GM12878 (cell line): ENCODE measurements around the gene SYNGR1. TPM values are rescaled to one million over a fixed set of nuclear protein-coding genes. Genes with fewer than 3 reads are reported as not detected.
A peak's percentile ranks its signal among the peaks of the same experiment; 100 is the strongest.

ENCODE experiments used
- ATAC-seq: fragments of 200-7000 bp; cut with Tn5 transposase; 3 replicates; pipeline ENCODE4 v1.9.1; 2020; ENCODE audit warnings: mild to moderate bottlenecking, moderate library complexity
- BruUV-seq: library from RNA; stranded (reverse); fragments of 400-500 nt; replicated peaks from 2 replicates; lab custom pipeline; 2021; lab: Mats Ljungman, UMichigan
- CTCF ChIA-PET: fragments of 300-600 bp; sonication (Branson Sonifier 250); formaldehyde crosslinking; extraction: SDS; loops from one replicate; lab custom pipeline; 2021; ENCODE audit warnings: inconsistent platforms; lab: Yijun Ruan, JAX
- POLR2A ChIA-PET: fragments of 350-600 bp; formaldehyde crosslinking; extraction: SDS; loops from one replicate; lab custom pipeline; 2021; ENCODE audit warnings: inconsistent platforms; lab: Charles Lee
- RAD21 ChIA-PET: fragments of 300-600 bp; sonication (Branson Sonifier 250); formaldehyde crosslinking; loops from one replicate; lab custom pipeline; 2023; ENCODE audit warnings: antibody characterized with exemption; ENCODE audit not compliant: unreplicated experiment; lab: Charles Lee
- SMC1A ChIA-PET: fragments of 300-600 bp; sonication (Branson Sonifier 250); formaldehyde crosslinking; loops from one replicate; lab custom pipeline; 2023; ENCODE audit not compliant: unreplicated experiment, uncharacterized antibody; lab: Charles Lee
- DNase-seq: peaks from one replicate; pipeline ENCODE4 v3.0.0-alpha.2; 2011; ENCODE audit warnings: low read depth, low spot score
- FAIRE-seq: peaks from 3 replicates; lab custom pipeline; 2011; peaks lifted over from hg19 to GRCh38; lab: Jason Lieb, UNC
- H2AFZ ChIP-seq: 2 replicates; pipeline ENCODE4 v1.6.0; 2011; ENCODE audit warnings: low read depth, low read length, control low read depth; ENCODE audit not compliant: control insufficient read depth
- H3K27ac ChIP-seq: 2 replicates; pipeline ENCODE4 v1.5.1; 2011; ENCODE audit warnings: control low read depth; ENCODE audit not compliant: control insufficient read depth, insufficient read depth
- H3K27me3 ChIP-seq, 2 experiments: replicated peaks in 1 of 2; 2 replicates each; pipeline versions ENCODE4 v1.6.0 to v1.6.1; 2011; ENCODE audit warnings: low read length in 1 of 2; ENCODE audit not compliant: control insufficient read depth in 2 of 2, insufficient read depth in 2 of 2
- H3K36me3 ChIP-seq, 2 experiments: 2 replicates each; pipeline ENCODE4 v1.5.1; 2011; ENCODE audit warnings: low read length in 1 of 2; ENCODE audit not compliant: control insufficient read depth in 2 of 2, insufficient read depth in 2 of 2
- H3K4me1 ChIP-seq: 2 replicates; pipeline ENCODE4 v1.6.1; 2011; ENCODE audit warnings: mild to moderate bottlenecking, low read length, moderate library complexity, mixed read lengths; ENCODE audit not compliant: control insufficient read depth, insufficient read depth
- H3K4me2 ChIP-seq: 2 replicates; pipeline ENCODE4 v1.6.0; 2011; ENCODE audit warnings: control low read depth; ENCODE audit not compliant: control insufficient read depth, insufficient read depth
- H3K4me3 ChIP-seq: fragments of 200-600 bp; sonication (generic); 2 replicates; pipeline ENCODE4 v1.5.1; 2016
- H3K79me2 ChIP-seq: 2 replicates; pipeline ENCODE4 v1.6.0; 2011; ENCODE audit warnings: low read length; ENCODE audit not compliant: control insufficient read depth, insufficient read depth
- H3K9ac ChIP-seq: 2 replicates; pipeline ENCODE4 v1.8.0; 2011; ENCODE audit warnings: low read length, control low read depth, mixed read lengths; ENCODE audit not compliant: control insufficient read depth, insufficient read depth
- H3K9me3 ChIP-seq: replicated peaks from 3 replicates; pipeline ENCODE4 v1.5.1; 2011; ENCODE audit warnings: mild to moderate bottlenecking, low read length; ENCODE audit not compliant: control insufficient read depth, insufficient read depth
- H4K20me1 ChIP-seq: 2 replicates; pipeline ENCODE4 v1.6.0; 2011; ENCODE audit not compliant: control insufficient read depth, insufficient read depth
- IKZF2 ChIP-seq, 2 experiments: fragments of 450-650 bp; IDR thresholded peaks; 2 replicates each; pipeline ENCODE4 v1.6.1; 2017; ENCODE audit warnings: mild to moderate bottlenecking in 2 of 2, moderate library complexity in 2 of 2
- POLR2A ChIP-seq: IDR thresholded peaks from 2 replicates; pipeline ENCODE4 v1.6.1; 2011; ENCODE audit warnings: low read depth, mild to moderate bottlenecking, low read length
- POLR2AphosphoS5 ChIP-seq: IDR thresholded peaks from 2 replicates; pipeline ENCODE4 v1.6.1; 2011; ENCODE audit warnings: mild to moderate bottlenecking, low read length, inconsistent platforms
- SMAD5 ChIP-seq: IDR thresholded peaks from 2 replicates; pipeline ENCODE4 v1.6.1; 2016; ENCODE audit warnings: antibody characterized with exemption, low read depth
- SMC3 ChIP-seq: IDR thresholded peaks from 2 replicates; pipeline ENCODE4 v1.6.1; 2011; ENCODE audit warnings: low read length, improper control_type of control experiment, borderline replicate concordance
- YBX1 ChIP-seq: fragments of 450-650 bp; IDR thresholded peaks from 2 replicates; pipeline ENCODE4 v1.6.1; 2016; ENCODE audit warnings: antibody characterized with exemption
- WGBS: methylation state at CpG from one replicate; pipeline ENCODE4 v1.1.6; 2016; ENCODE audit warnings: low lambda C conversion rate; ENCODE audit not compliant: insufficient replicate concordance, insufficient coverage; ENCODE audit errors: missing lambda C conversion rate; 5-methylcytosine and 5-hydroxymethylcytosine counted together
- in situ Hi-C: fragments of 300-500 bp; cut with MboI; formaldehyde crosslinking; loops from 9 replicates; pipeline ENCODE4 v1.14.3; 2018; ENCODE audit warnings: mixed read lengths
- intact Hi-C: fragments of 100-400 bp; cut with micrococcal nuclease; formaldehyde crosslinking; loops from one replicate; pipeline ENCODE4 v1.14.2; 2022; ENCODE audit not compliant: unreplicated experiment
- polyA plus RNA-seq, 11 experiments: library from polyadenylated mRNA; depleted of rRNA in 4 of 11; unstranded in 6 of 11; stranded (reverse) in 5 of 11; fragments of >200 nt; fragmentation: Nextera tagmentation in 4 of 11; fragmentation: Illumina TruSeq in 1 of 11; extraction: Ambion mirVana in 4 of 11; extraction: Trizol in 1 of 11; gene quantifications; 1 replicate in 1 of 11; 2 replicates in 10 of 11; pipeline versions ENCODE4 v1.2.1 to v1.2.3, GENCODE V29; 2011 to 2016; ENCODE audit warnings: inconsistent platforms in 2 of 11, missing spikeins in 2 of 11, low read depth in 1 of 11
- total RNA-seq, 4 experiments: library from RNA; depleted of rRNA in 3 of 4; stranded (reverse); fragments of >200 nt in 3 of 4; fragmentation: Illumina TruSeq in 1 of 4; extraction: Trizol in 1 of 4; gene quantifications; 2 replicates each; pipeline versions ENCODE4 v1.2.1 to v1.2.3, GENCODE V29; 2013 to 2021

SYNGR1 gene
- total and polyA plus RNA-seq, 10 of the 15 experiments (the other 5 are each of a cell fraction or from before 2014, with no cell fraction given), result 0.87 to 9.2 (median 3.5) TPM

DNA sequence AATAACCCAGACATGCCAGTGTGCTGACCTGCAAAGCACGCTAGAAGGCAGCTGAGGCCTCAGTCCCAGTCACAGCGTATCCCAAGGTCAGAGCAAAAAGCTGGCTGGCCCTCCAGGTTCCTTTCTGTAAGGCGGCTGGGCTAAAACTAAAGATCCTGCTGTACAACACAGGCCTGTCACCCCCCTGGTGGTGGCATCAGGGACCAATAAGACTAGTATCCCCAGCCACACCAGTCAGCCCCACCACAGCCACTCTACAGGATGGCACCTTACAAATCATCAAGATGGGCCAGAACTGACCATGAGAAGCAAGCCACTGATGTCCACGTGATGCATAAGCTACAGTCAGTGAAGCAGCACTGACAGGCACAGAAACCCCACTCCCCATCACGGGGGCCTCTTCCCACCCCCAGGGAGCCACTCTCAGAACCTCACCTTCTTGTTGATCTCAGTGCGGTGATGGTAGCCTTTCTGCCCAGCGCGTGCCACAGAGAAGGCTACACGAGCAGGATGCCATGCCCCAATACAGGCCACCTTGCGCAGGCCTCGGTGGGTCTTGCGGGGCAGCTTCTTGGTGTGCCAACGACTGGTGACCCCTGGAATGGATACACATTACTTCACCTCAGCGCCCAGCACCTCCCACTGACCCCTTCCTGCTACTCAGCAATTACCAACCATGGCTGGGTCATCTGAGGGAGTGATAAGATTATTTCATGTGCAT lies 35.4 kb upstream of the SYNGR1 start (continued):
- TF ChIP-seq IKZF2 (IDR thresholded peaks at IDR 0.05) (no peak), SMC3 (no peak), YBX1 (no peak)

DNA sequence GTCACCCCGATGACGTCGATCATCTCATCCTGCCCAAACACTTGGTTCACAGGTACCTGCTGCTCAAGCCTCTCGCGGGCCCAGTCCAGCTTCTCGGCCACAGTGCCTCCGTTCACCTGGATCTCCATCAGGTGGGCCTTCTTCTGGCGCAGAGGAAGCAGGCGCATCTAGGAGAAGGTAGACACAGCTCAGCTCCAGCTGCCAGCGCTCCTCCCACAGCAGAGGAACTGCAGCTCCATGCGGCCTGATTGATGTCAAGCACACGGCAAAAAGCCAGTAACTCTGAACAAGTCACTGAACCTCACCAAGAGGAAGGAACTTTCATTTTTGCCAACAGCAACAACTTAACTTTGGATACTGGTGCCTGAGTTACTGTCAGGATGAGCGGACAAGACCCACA lies 34.4 kb upstream of the SYNGR1 start:
- no peak for ATAC-seq
- H3K79me2 ChIP-seq, result peaks cover 57% of the 10 kb centered on the region
- no peak overlapping the region for H3K9ac ChIP-seq
- no peaks in the 10 kb centered on the region for H3K27me3 ChIP-seq
- no peak overlapping the region for H3K27ac ChIP-seq
- no peak overlapping the region for H2AFZ ChIP-seq
- intact Hi-C loops (loop anchor here (5.0 to 10.0 kb wide), 3 partner anchors 163 to 551 kb away; partner anchors contain the start of genes CBX6 and CBX7), in situ Hi-C loops (no loop called here)
- DNase-seq, result no peak
- H3K4me3 ChIP-seq, result peak overlapping the region; percentile 85
- peaks cover 29% of the 10 kb centered on the region for H3K4me1 ChIP-seq
- no TSS peak for BruUV-seq
- CTCF ChIA-PET, result interaction anchor here (0.6 to 6.9 kb wide), 27 partner anchors 8 to 729 kb away, joined by 3 to 99 read pairs (median 4); partner anchors contain the start of gene ATF4
- no peak for FAIRE-seq
- SMC1A ChIA-PET, result interaction anchor here (0.6 to 5.7 kb wide), 10 partner anchors 9 to 445 kb away, joined by 3 to 70 read pairs (median 4); no protein-coding TSS in a partner anchor
- H3K36me3 ChIP-seq, result peaks cover 51 to 54% of the 10 kb centered on the region in 2 experiments
- H3K4me2 ChIP-seq, result peak overlapping the region; percentile 77
- RAD21 ChIA-PET, result interaction anchor here (1.0 to 7.0 kb wide), 5 partner anchors 60 to 213 kb away, joined by 3 to 76 read pairs (median 4); no protein-coding TSS in a partner anchor
- TF ChIP-seq POLR2A, result peak; percentile 54; the same call in 1 of the 2 replicates
- no peak for TF ChIP-seq SMAD5
- TF ChIP-seq POLR2AphosphoS5, result peak; percentile 30; the same call in 1 of the 2 replicates
- 91% methylated on average over 13 of the region's 13 CpGs for WGBS
- H4K20me1 ChIP-seq, result peaks cover 30% of the 10 kb centered on the region
- no peaks in the 10 kb centered on the region for H3K9me3 ChIP-seq
- POLR2A ChIA-PET, result interaction anchor here (0.9 to 2.3 kb wide), 4 partner anchors 12 to 207 kb away, joined by 3 to 8 read pairs (median 5); no protein-coding TSS in a partner anchor
